Activated CD4-positive, alpha-beta memory T cell treated with anti-CD3 and anti-CD28 coated beads for 36 hours (primary cell): Measurements from ENCODE around the gene ANKRD12. TPM values are rescaled to one million over a fixed set of nuclear protein-coding genes. Genes with fewer than 3 reads are reported as not detected.

Experiments
- CTCF ChIA-PET: fragments of 350-600 bp; sonication (Branson Sonifier 250); formaldehyde crosslinking; loops from one replicate; lab custom pipeline; 2021; ENCODE audit warnings: antibody characterized with exemption, inconsistent platforms; lab: Charles Lee
- POLR2A ChIA-PET: fragments of 350-600 bp; sonication (Branson Sonifier 250); formaldehyde crosslinking; loops from one replicate; lab custom pipeline; 2021; ENCODE audit warnings: antibody characterized with exemption; lab: Charles Lee
- DNase-seq: peaks from one replicate; pipeline ENCODE4 v3.0.0-alpha.2; 2020
- H3K27ac Mint-ChIP-seq: one replicate; pipeline ENCODE4 v1.8.0; 2021; ENCODE audit warnings: mixed read lengths
- H3K27me3 Mint-ChIP-seq: one replicate; pipeline ENCODE4 v1.8.0; 2021; ENCODE audit warnings: mixed read lengths
- H3K36me3 Mint-ChIP-seq: one replicate; pipeline ENCODE4 v1.8.0; 2021; ENCODE audit warnings: mixed read lengths
- H3K4me1 Mint-ChIP-seq: one replicate; pipeline ENCODE4 v1.8.0; 2021; ENCODE audit warnings: low read depth, mixed read lengths
- H3K4me3 Mint-ChIP-seq: one replicate; pipeline ENCODE4 v1.8.0; 2021; ENCODE audit warnings: mild to moderate bottlenecking, mixed read lengths
- H3K9me3 Mint-ChIP-seq: one replicate; pipeline ENCODE4 v1.8.0; 2021; ENCODE audit warnings: mixed read lengths
- intact Hi-C: fragments of 100-400 bp; cut with micrococcal nuclease; formaldehyde crosslinking; loops from one replicate; pipeline ENCODE4 v1.15.1; 2023
- total RNA-seq, 2 experiments: library from RNA; stranded (reverse); gene quantifications; one replicate each; pipeline ENCODE4 v1.2.3, GENCODE V29; 2021

Gene ANKRD12
- total RNA-seq, 2 experiments from 2014 or later, result 77.8 to 83.9 TPM

- DNase-seq, result no peak
- ChIA-PET CTCF (interaction anchor here (2.3 to 4.3 kb wide), 2 partner anchors 11 to 51 kb away, joined by 8 to 16 read pairs; partner anchors contain the start of gene ANKRD12), POLR2A (interaction anchor here (0.6 to 2.2 kb wide), 3 partner anchors 10 to 34 kb away, joined by 3 to 12 read pairs (median 10); partner anchors contain the start of gene ANKRD12)
- Mint-ChIP-seq H3K4me1 (peaks cover 55% of the 10 kb centered on the region), H3K9me3 (no peaks in the 10 kb centered on the region), H3K4me3 (no peak overlapping the region), H3K27me3 (no peaks in the 10 kb centered on the region), H3K27ac (no peak overlapping the region), H3K36me3 (peaks cover 75% of the 10 kb centered on the region)
- intact Hi-C loops, result no loop called here
These were observed 11.8 kb upstream of the ANKRD12 start for GRCh38 chr18:9124824-9125223.

- Mint-ChIP-seq H3K9me3 (no peaks in the 10 kb centered on the region), H3K27me3 (no peaks in the 10 kb centered on the region), H3K4me3 (no peak overlapping the region), H3K27ac (peak overlapping the region; percentile 23), H3K4me1 (peaks cover 47% of the 10 kb centered on the region), H3K36me3 (peaks cover 69% of the 10 kb centered on the region)
- intact Hi-C loops, result no loop called here
- ChIA-PET CTCF (interaction anchor here (0.6 to 4.3 kb wide), 3 partner anchors 9 to 102 kb away, joined by 3 to 16 read pairs (median 8); partner anchors contain the start of gene ANKRD12), POLR2A (interaction anchor here (2.1 to 2.2 kb wide), 2 partner anchors 9 to 12 kb away, joined by 10 to 12 read pairs; partner anchors contain the start of gene ANKRD12)
- no peak for DNase-seq
These were observed 10.2 kb upstream of the ANKRD12 start for GRCh38 chr18:9126337-9126736.

GRCh38 chr18:9130195-9130594, 6.4 kb upstream of the ANKRD12 start:
- no peaks in the 10 kb centered on the region for H3K27me3 Mint-ChIP-seq
- no peak overlapping the region for H3K4me3 Mint-ChIP-seq
- no peaks in the 10 kb centered on the region for H3K9me3 Mint-ChIP-seq
- peaks cover 43% of the 10 kb centered on the region for H3K4me1 Mint-ChIP-seq
- DNase-seq, result no peak
- ChIA-PET POLR2A (interaction anchor here (1.5 kb wide), 1 partner anchor 20 kb away, joined by 5 read pairs; no protein-coding TSS in a partner anchor), CTCF (interaction anchor here (1.2 kb wide), 1 partner anchor 57 kb away, joined by 3 read pairs; no protein-coding TSS in a partner anchor)
- peaks cover 66% of the 10 kb centered on the region for H3K36me3 Mint-ChIP-seq
- peak overlapping the region; percentile 21 for H3K27ac Mint-ChIP-seq
- intact Hi-C loops, result loop anchor here (10.0 kb wide), 1 partner anchor 785 kb away; the partner anchor contains the start of gene VAPA

DNA sequence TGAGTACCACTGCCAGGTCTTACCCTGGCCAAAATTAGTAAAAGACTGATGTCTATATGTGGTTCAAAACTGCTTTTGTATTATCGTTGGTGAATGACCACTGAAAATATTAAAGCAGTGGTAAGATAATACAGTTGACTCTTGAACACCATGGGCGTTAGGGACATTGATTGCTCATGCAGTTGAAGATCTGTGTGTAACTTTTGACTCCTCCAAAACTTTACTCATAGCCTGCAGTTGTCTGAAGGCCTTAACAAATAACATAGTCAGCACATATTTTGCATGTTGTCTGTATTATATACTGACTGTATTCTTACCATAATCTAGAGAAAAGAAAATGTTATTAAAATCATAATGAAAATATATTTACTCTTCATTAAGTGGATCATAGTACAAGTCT, 5.8 kb upstream of the ANKRD12 start:
- ChIA-PET POLR2A (no interaction called here), CTCF (interaction anchor here (1.2 kb wide), 1 partner anchor 58 kb away, joined by 3 read pairs; no protein-coding TSS in a partner anchor)
- intact Hi-C loops, result loop anchor here (10.0 kb wide), 1 partner anchor 784 kb away; the partner anchor contains the start of gene VAPA
- no peak for DNase-seq
- H3K36me3 Mint-ChIP-seq, result peaks cover 65% of the 10 kb centered on the region
- H3K27me3 Mint-ChIP-seq, result no peaks in the 10 kb centered on the region
- H3K4me1 Mint-ChIP-seq, result peaks cover 45% of the 10 kb centered on the region
- H3K9me3 Mint-ChIP-seq, result no peaks in the 10 kb centered on the region
- no peak overlapping the region for H3K27ac Mint-ChIP-seq
- no peak overlapping the region for H3K4me3 Mint-ChIP-seq

DNA sequence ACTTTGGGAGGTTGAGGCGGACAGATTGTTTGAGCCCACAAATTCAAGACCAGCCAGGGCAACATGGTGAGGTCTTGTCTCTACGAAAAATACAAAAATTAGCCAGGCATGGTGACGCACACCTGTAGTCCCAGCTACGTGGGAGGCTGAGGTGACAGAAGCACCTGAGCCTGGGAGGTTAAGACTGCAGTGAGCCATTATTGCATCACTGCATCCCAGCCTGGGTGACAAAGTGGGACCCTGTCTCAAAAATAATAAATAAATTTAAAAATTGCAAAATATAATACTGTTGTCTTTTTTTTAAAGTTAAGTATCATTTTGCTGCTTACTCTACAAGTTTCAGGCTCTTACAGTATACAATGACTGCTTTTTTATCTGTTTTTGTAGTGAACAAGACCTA, 4.0 kb upstream of the ANKRD12 start:
- ChIA-PET POLR2A (interaction anchor here (1.4 kb wide), 1 partner anchor 15 kb away, joined by 3 read pairs; no protein-coding TSS in a partner anchor), CTCF (interaction anchor here (1.6 kb wide), 1 partner anchor 59 kb away, joined by 4 read pairs; no protein-coding TSS in a partner anchor)
- no peak overlapping the region for H3K4me3 Mint-ChIP-seq
- H3K9me3 Mint-ChIP-seq, result no peaks in the 10 kb centered on the region
- intact Hi-C loops, result loop anchor here (10.0 kb wide), 1 partner anchor 782 kb away; the partner anchor contains the start of gene VAPA
- peaks cover 62% of the 10 kb centered on the region for H3K36me3 Mint-ChIP-seq
- peaks cover 39% of the 10 kb centered on the region for H3K4me1 Mint-ChIP-seq
- peak overlapping the region; percentile 26 for H3K27ac Mint-ChIP-seq
- H3K27me3 Mint-ChIP-seq, result no peaks in the 10 kb centered on the region
- DNase-seq, result no peak

DNA sequence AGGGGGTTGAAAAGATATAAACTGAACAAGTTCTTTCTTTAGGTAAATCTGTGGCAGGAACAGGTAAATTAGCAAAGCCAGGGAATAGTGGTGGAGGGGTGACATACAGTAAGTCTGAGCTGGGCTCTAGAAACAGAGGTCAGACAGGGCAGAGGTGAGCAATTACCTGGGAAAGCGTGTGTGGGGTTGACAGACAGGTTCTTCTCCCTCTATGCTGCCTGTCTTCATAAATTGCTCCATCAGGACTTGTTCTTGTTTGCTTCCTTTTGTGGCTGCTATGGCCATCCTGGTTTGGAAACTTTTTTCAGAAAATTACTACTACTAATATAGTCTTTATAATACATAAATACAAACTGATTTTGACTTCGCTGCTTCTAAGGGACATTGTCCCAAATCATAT, 3.4 kb upstream of the ANKRD12 start:
- Mint-ChIP-seq H3K27me3 (no peaks in the 10 kb centered on the region), H3K36me3 (peaks cover 62% of the 10 kb centered on the region), H3K4me1 (peaks cover 37% of the 10 kb centered on the region), H3K27ac (peak overlapping the region; percentile 64), H3K4me3 (no peak overlapping the region), H3K9me3 (no peaks in the 10 kb centered on the region)
- POLR2A ChIA-PET, result no interaction called here
- intact Hi-C loops, result loop anchor here (10.0 kb wide), 1 partner anchor 782 kb away; the partner anchor contains the start of gene VAPA
- DNase-seq, result no peak
- CTCF ChIA-PET, result no interaction called here

DNA sequence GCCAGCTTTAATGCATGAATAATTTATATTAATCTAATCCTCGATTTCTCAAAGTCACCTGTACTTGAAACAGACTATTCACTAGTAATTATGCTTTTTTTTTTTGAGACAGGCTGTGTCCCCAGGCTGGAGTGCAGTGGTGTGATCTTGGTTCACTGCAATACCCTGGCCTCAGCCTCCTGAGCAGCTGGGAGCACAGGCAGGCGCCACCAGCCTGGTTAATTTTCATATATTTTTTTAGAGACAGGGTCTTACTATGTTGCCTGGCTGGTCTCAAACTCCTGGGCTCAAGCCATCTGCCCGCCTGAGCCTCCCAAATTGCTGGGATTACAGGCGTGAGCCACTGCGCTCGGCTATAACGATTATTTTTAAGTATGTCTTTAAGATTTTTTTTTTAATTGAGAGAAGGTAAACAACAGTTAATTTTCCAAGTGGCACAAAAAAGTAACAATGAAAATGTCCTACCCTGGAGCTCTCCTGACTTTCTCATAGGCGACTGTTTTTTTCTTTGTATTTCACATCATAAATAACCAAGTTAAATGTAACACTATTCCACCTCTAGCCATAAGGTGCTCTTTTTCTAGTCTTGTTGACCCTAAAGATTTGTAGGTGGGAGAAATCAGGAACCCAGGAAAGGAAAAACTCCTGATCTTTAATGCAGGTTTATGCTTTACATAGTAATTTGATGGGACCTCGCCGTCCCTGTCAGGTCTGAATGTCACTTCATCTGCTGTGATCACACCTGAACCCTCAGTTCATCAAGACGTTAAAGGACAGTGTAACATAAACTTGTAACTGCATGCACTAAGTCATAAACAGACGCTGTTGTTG, 1.3 kb upstream of the ANKRD12 start:
- CTCF ChIA-PET, result interaction anchor here (0.6 to 2.8 kb wide), 4 partner anchors 9 to 576 kb away, joined by 3 to 8 read pairs (median 4); no protein-coding TSS in a partner anchor
- Mint-ChIP-seq H3K4me1 (peaks cover 40% of the 10 kb centered on the region), H3K9me3 (no peaks in the 10 kb centered on the region), H3K36me3 (peaks cover 63% of the 10 kb centered on the region), H3K4me3 (peak overlapping the region; percentile 95), H3K27ac (peak overlapping the region; percentile 98), H3K27me3 (no peaks in the 10 kb centered on the region)
- POLR2A ChIA-PET, result interaction anchor here (0.6 to 7.2 kb wide), 14 partner anchors 10 to 84 kb away, joined by 3 to 95 read pairs (median 9); partner anchors contain the start of gene NDUFV2
- intact Hi-C loops, result loop anchor here (10.0 kb wide), 1 partner anchor 780 kb away; the partner anchor contains the start of gene VAPA
- no peak for DNase-seq

DNA sequence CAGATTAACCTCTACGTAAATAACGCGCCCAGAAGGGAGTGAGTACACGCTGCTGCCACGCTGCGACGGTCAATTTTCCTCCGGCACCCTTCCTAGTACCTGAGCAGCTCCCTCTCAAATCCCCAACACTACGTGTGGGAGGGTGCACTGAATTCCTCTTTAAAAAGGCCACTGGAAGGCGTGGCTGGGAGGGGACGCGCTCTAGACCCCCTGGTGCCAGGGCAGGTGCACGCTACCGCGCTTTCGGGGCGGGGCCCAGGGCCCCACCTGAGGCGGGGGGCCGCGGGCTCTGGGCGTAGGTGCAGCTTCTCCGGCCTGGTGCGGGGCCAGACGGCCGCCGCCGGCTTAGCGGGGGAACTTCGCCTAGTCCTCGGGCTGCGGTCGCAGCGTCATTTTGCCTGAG, 668 bp upstream of the ANKRD12 start:
- no peak for DNase-seq
- Mint-ChIP-seq H3K36me3 (peaks cover 60% of the 10 kb centered on the region), H3K9me3 (no peaks in the 10 kb centered on the region), H3K4me3 (peak overlapping the region; percentile 95), H3K4me1 (peaks cover 46% of the 10 kb centered on the region), H3K27ac (peak overlapping the region; percentile 98), H3K27me3 (no peaks in the 10 kb centered on the region)
- intact Hi-C loops, result loop anchor here (1.0 to 10.0 kb wide), 9 partner anchors 19 to 779 kb away; partner anchors contain the start of genes MTCL1, NDUFV2, RAB12 and RALBP1
- ChIA-PET CTCF (interaction anchor here (0.6 to 2.8 kb wide), 3 partner anchors 10 to 575 kb away, joined by 3 to 8 read pairs (median 4); no protein-coding TSS in a partner anchor), POLR2A (interaction anchor here (0.8 to 7.2 kb wide), 10 partner anchors 10 to 53 kb away, joined by 3 to 95 read pairs (median 12); partner anchors contain the start of gene NDUFV2)

DNA sequence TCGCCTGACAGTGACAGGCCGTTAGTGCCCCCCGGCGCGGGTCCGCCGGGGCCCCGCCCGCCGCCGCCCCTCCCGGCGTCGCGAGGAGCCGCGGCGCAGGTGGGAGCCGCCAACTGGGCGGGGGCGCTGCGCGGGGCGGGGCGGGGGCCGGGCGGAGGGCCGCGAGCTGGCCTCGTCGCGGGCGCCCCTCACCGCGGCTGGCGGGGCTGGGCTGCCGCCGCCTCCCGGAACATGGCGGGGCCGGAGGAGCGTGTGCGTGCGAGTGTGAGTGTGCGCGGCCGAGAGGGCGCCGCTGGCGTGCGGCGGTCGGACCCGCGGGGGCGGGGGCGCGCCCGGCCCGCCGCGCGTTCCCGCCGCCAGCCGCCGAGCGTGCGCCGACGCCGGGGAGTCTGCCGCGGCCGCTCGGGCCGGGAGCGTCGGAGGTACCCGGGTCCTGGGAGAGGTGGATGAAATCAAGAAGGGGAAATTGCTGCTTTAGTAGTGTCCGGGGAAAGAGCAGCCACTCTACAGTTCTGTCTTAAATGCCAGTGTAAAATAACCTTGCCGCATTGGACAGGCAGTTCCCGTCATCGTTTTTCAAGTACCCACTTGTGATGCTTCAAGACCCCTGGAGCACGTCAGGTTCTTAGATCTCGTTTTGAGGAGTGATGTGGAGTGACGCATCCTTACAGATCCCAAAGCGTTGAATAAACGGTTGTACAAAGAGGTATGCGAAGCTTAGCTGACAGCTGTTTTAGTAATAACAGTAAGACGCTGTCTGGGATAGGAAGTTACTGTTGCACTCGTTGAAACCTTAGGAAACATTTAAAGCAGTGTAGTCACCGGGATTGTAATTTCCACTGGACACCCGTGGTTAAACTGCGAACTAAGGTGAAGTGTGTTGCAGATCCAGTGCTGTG, 836 bp downstream of the ANKRD12 start:
- POLR2A ChIA-PET, result interaction anchor here (1.0 to 8.0 kb wide), 12 partner anchors 10 to 107 kb away, joined by 3 to 178 read pairs (median 20); partner anchors contain the start of gene NDUFV2

DNA sequence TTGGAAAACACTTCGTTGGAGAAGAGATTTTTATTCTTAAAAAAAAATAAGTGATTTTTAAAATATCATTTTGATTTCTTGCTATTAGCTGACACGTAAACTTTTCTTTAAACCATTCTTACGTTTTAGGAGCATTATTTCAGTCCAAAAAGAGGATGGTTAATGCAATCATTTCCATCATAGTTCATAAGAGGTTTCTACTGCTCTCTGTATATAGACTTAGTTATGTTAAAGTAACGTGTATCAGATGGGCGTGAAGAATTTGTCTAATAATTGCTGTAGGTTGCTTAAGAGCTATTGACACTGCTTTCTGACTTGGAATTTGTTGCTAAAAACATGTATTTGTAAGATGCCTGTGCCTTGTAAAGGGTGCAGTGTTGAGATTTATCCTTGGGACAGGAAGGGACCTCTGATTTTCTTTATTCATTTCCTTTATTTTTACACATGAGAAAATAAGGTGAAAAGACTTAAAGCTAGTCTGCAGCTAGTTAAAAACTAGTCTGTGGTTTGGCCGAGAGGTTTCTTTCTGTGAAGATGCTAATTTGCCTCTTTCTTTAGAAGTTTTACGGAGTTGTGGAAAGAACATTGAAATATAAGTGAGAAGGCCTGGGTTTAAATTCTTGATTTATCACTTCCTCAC, 2.9 kb downstream of the ANKRD12 start:
- Mint-ChIP-seq H3K4me1 (peaks cover 58% of the 10 kb centered on the region), H3K4me3 (peak overlapping the region; percentile 84), H3K27me3 (no peaks in the 10 kb centered on the region), H3K9me3 (peaks cover 6% of the 10 kb centered on the region), H3K36me3 (peaks cover 52% of the 10 kb centered on the region), H3K27ac (peak overlapping the region; percentile 95)
- POLR2A ChIA-PET, result interaction anchor here (0.8 to 8.0 kb wide), 13 partner anchors 14 to 195 kb away, joined by 3 to 178 read pairs (median 7); partner anchors contain the start of genes NDUFV2 and TWSG1
- no peak for DNase-seq
- intact Hi-C loops, result loop anchor here (2.0 to 10.0 kb wide), 5 partner anchors 17 to 775 kb away; partner anchors contain the start of genes PPP4R1 and VAPA
- CTCF ChIA-PET, result interaction anchor here (0.6 to 4.7 kb wide), 5 partner anchors 36 to 194 kb away, joined by 3 to 24 read pairs (median 5); no protein-coding TSS in a partner anchor

More for the DNA sequence above, 836 bp downstream of the ANKRD12 start:
- intact Hi-C loops, result loop anchor here (2.0 to 10.0 kb wide), 4 partner anchors 43 to 777 kb away; partner anchors contain the start of genes MTCL1, RAB12 and VAPA
- Mint-ChIP-seq H3K27ac (peak overlapping the region; percentile 98), H3K4me1 (peaks cover 58% of the 10 kb centered on the region), H3K9me3 (no peaks in the 10 kb centered on the region), H3K36me3 (peaks cover 54% of the 10 kb centered on the region), H3K27me3 (no peaks in the 10 kb centered on the region), H3K4me3 (peak overlapping the region; percentile 84)
- peak; percentile 77 for DNase-seq
- CTCF ChIA-PET, result interaction anchor here (0.8 to 3.2 kb wide), 7 partner anchors 9 to 54 kb away, joined by 3 to 9 read pairs (median 4); no protein-coding TSS in a partner anchor
